ENCODE measurements around the gene MED13L. TPM values are rescaled to one million over a fixed set of nuclear protein-coding genes. Genes with fewer than 3 reads are reported as not detected.

MED13L gene
- total RNA-seq, 1 donor from 2014 or later, result 89.0 TPM

GRCh38 chr12:115973066-115973465 is 304.4 kb downstream of the MED13L start:
- no peak for TF ChIP-seq CTCF (conservative IDR thresholded peaks at IDR 0.05)
- DNase-seq (ENCODE audit: low read depth, low spot score), result no peak
- no peaks in the 10 kb centered on the region for H3K27me3 Mint-ChIP-seq (ENCODE audit: low read depth)
- no peak overlapping the region for H3K27ac Mint-ChIP-seq (ENCODE audit: unreplicated experiment)
- H3K36me3 Mint-ChIP-seq (ENCODE audit: low read depth), result peaks cover 30% of the 10 kb centered on the region
- H3K4me3 Mint-ChIP-seq, result no peak overlapping the region
- H3K4me1 Mint-ChIP-seq, result peaks cover 24% of the 10 kb centered on the region
- H3K9me3 Mint-ChIP-seq, result no peaks in the 10 kb centered on the region

GRCh38 chr12:115972241-115972640 is 305.3 kb downstream of the MED13L start:
- Mint-ChIP-seq H3K9me3 (no peaks in the 10 kb centered on the region), H3K27ac (ENCODE audit: unreplicated experiment) (no peak overlapping the region), H3K4me1 (peaks cover 22% of the 10 kb centered on the region), H3K4me3 (no peak overlapping the region), H3K27me3 (ENCODE audit: low read depth) (no peaks in the 10 kb centered on the region), H3K36me3 (ENCODE audit: low read depth) (peaks cover 27% of the 10 kb centered on the region)
- no peak for DNase-seq (ENCODE audit: low read depth, low spot score)
- TF ChIP-seq CTCF (conservative IDR thresholded peaks at IDR 0.05), result no peak

GRCh38 chr12:115968211-115968610 is 309.3 kb downstream of the MED13L start:
- TF ChIP-seq CTCF (conservative IDR thresholded peaks at IDR 0.05), result no peak
- H3K27ac Mint-ChIP-seq (ENCODE audit: unreplicated experiment), result no peak overlapping the region
- H3K4me3 Mint-ChIP-seq, result no peak overlapping the region
- no peaks in the 10 kb centered on the region for H3K27me3 Mint-ChIP-seq (ENCODE audit: low read depth)
- H3K4me1 Mint-ChIP-seq, result peaks cover 8% of the 10 kb centered on the region
- peaks cover 24% of the 10 kb centered on the region for H3K36me3 Mint-ChIP-seq (ENCODE audit: low read depth)
- no peaks in the 10 kb centered on the region for H3K9me3 Mint-ChIP-seq
- no peak for DNase-seq (ENCODE audit: low read depth, low spot score)

GRCh38 chr12:115966376-115966775 is 311.1 kb downstream of the MED13L start:
- Mint-ChIP-seq H3K4me1 (no peaks in the 10 kb centered on the region), H3K4me3 (no peak overlapping the region), H3K36me3 (ENCODE audit: low read depth) (peaks cover 22% of the 10 kb centered on the region), H3K27me3 (ENCODE audit: low read depth) (no peaks in the 10 kb centered on the region), H3K27ac (ENCODE audit: unreplicated experiment) (peak overlapping the region; percentile 57), H3K9me3 (no peaks in the 10 kb centered on the region)
- TF ChIP-seq CTCF (conservative IDR thresholded peaks at IDR 0.05), result no peak
- no peak for DNase-seq (ENCODE audit: low read depth, low spot score)

- no peaks in the 10 kb centered on the region for H3K9me3 Mint-ChIP-seq
- no peak for TF ChIP-seq CTCF (conservative IDR thresholded peaks at IDR 0.05)
- H3K4me1 Mint-ChIP-seq, result no peaks in the 10 kb centered on the region
- H3K36me3 Mint-ChIP-seq (ENCODE audit: low read depth), result peaks cover 25% of the 10 kb centered on the region
- DNase-seq (ENCODE audit: low read depth, low spot score), result no peak
- H3K27ac Mint-ChIP-seq (ENCODE audit: unreplicated experiment), result no peak overlapping the region
- no peaks in the 10 kb centered on the region for H3K27me3 Mint-ChIP-seq (ENCODE audit: low read depth)
- H3K4me3 Mint-ChIP-seq, result no peak overlapping the region
Observed at GRCh38 chr12:115964626-115965025, 312.9 kb downstream of the MED13L start.

- Mint-ChIP-seq H3K9me3 (no peaks in the 10 kb centered on the region), H3K4me1 (no peaks in the 10 kb centered on the region), H3K27ac (ENCODE audit: unreplicated experiment) (no peak overlapping the region), H3K36me3 (ENCODE audit: low read depth) (peaks cover 24% of the 10 kb centered on the region), H3K27me3 (ENCODE audit: low read depth) (no peaks in the 10 kb centered on the region), H3K4me3 (no peak overlapping the region)
- TF ChIP-seq CTCF (conservative IDR thresholded peaks at IDR 0.05), result no peak
- DNase-seq (ENCODE audit: low read depth, low spot score), result no peak
Observed at GRCh38 chr12:115964214-115964613, 313.3 kb downstream of the MED13L start.

Measured in neural crest cell (in vitro differentiated cells).